Kidney epithelial cell (primary cell): ENCODE measurements around the gene PRRX2. TPM values are rescaled to one million over a fixed set of nuclear protein-coding genes. Genes with fewer than 3 reads are reported as not detected.

Source experiments
- DNase-seq: peaks from one replicate; pipeline ENCODE4 v3.0.0-alpha.2; 2010; ENCODE audit warnings: low read depth
- H3K27me3 ChIP-seq: 2 replicates; pipeline ENCODE4 v1.6.0; 2011; ENCODE audit warnings: low read length; ENCODE audit not compliant: control insufficient read depth, insufficient read depth
- H3K36me3 ChIP-seq: 2 replicates; pipeline ENCODE4 v1.5.1; 2011; ENCODE audit warnings: low read length; ENCODE audit not compliant: control insufficient read depth, insufficient read depth
- H3K4me3 ChIP-seq: 2 replicates; pipeline ENCODE4 v1.5.1; 2011; ENCODE audit warnings: low read depth, mild to moderate bottlenecking, control low read depth, low read length
- total RNA-seq: library from RNA; depleted of rRNA; stranded (reverse); fragments of >200 nt; gene quantifications from 2 replicates; pipeline ENCODE4 v1.2.3, GENCODE V29; 2015
- TF ChIP-seq, protein P1 (sequence below): IDR thresholded peaks from 2 replicates; pipeline ENCODE4 v1.5.1; 2011; ENCODE audit warnings: mild to moderate bottlenecking, moderate library complexity, low read length, control low read depth, inconsistent platforms; ENCODE audit not compliant: insufficient read depth, poor library complexity, severe bottlenecking

PRRX2 gene
- 0.27 TPM in 1 of 2 replicates, not detected in the other for total RNA-seq

DNA sequence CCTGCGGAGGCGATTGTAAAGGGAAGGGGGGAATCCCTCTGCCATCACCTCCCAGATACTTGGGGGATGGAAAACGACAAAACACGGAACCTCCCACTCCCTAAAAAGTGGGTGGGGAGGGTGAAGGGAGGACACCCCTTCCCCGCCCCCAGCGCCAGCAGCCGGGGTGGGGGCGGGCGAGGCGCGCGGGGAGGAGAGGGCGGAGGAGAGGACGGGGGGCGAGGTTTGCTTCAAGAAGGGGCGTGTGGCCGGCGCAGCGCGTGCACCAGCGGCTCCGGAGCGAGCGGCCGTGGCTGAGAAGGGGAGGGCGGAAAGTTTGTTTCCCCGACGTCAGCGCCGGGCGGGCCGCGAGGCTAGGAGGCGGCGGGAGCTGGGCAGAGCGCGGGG is at the start of gene PRRX2:
TSS of gene PRRX2 (plus strand) at position 259 of the 387 bp plus-strand sequence. CDS start 221 bp downstream, outside the sequence.
- H3K4me3 ChIP-seq = peak within 1 kb of the TSS; percentile 18
- no peak for DNase-seq
- TF ChIP-seq, protein P1, sequence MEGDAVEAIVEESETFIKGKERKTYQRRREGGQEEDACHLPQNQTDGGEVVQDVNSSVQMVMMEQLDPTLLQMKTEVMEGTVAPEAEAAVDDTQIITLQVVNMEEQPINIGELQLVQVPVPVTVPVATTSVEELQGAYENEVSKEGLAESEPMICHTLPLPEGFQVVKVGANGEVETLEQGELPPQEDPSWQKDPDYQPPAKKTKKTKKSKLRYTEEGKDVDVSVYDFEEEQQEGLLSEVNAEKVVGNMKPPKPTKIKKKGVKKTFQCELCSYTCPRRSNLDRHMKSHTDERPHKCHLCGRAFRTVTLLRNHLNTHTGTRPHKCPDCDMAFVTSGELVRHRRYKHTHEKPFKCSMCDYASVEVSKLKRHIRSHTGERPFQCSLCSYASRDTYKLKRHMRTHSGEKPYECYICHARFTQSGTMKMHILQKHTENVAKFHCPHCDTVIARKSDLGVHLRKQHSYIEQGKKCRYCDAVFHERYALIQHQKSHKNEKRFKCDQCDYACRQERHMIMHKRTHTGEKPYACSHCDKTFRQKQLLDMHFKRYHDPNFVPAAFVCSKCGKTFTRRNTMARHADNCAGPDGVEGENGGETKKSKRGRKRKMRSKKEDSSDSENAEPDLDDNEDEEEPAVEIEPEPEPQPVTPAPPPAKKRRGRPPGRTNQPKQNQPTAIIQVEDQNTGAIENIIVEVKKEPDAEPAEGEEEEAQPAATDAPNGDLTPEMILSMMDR = no peak
- peaks cover 33% of the 10 kb centered on the region for H3K27me3 ChIP-seq
- H3K36me3 ChIP-seq = no peaks in the 10 kb centered on the region

DNA sequence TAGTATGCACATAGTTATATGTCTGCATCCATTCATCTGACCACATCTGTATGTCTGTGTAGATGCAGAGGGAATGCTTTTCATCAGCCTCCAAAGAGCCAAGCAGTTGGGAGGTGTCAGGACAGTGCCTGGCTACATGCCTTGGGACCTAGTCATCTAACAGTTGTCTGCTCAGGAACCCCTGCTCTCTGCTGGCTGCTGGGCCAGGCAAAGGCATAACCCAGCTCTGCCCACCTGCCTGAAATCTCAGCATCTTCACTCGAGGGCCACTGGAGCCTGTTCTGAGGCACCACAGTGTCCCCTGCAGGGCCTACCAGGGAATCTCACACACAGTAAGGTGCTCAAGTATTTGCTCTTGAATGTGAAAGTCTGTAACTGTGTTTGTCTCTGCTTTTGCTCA is 48.3 kb upstream of the PRRX2 start:
- Histone ChIP-seq H3K36me3 (no peaks in the 10 kb centered on the region), H3K4me3 (no peak overlapping the region), H3K27me3 (no peaks in the 10 kb centered on the region)
- no peak for DNase-seq
- TF ChIP-seq, protein P1 = peak; percentile 84

DNA sequence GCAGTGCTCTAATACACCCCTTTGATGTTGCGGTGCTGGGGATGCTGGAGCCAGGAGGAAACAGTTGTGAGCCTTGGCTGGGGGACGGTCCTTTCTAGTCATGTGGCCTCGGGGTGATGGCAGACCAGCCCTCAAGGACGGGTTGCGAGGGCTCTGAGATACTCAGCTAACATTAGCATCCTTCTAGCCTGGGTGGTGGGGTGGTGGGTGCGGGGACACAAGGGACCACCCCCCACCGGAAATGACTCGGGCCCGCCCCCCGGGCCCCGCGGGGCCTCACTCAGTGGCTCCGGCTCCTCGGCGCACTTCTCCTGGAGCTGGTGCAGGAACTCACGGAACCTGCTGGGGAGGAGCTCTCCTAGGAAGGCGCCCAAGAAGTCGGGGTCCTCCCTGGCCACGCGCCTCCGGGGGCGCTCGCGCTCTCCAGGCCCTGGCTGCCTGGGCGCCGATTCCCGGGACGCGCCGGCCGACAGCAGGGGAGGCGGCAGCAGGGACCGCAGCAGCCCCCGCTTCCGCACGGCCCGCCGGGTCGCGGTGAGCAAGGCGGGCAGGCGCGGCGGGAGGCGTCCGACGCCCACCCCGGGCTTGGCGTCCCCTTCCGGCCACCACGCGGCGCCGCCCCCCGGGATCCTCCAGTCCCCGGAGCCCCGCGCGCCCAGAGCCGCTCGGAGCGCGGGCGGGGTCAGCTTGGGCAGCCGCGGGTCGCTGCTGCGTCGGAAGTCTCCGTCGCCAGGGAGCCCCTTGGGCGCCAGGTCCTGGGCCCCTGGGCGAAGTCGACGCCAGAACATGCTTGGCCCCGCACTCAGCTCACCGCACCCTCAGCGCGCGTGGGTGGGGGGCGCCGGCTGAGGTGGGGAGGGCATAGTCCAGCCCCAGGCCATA is 45.4 kb upstream of the PRRX2 start:
- TF ChIP-seq, protein P1 = peak; percentile 27
- Histone ChIP-seq H3K27me3 (no peaks in the 10 kb centered on the region), H3K4me3 (peak overlapping the region; percentile 40), H3K36me3 (no peaks in the 10 kb centered on the region)
- no peak for DNase-seq

DNA sequence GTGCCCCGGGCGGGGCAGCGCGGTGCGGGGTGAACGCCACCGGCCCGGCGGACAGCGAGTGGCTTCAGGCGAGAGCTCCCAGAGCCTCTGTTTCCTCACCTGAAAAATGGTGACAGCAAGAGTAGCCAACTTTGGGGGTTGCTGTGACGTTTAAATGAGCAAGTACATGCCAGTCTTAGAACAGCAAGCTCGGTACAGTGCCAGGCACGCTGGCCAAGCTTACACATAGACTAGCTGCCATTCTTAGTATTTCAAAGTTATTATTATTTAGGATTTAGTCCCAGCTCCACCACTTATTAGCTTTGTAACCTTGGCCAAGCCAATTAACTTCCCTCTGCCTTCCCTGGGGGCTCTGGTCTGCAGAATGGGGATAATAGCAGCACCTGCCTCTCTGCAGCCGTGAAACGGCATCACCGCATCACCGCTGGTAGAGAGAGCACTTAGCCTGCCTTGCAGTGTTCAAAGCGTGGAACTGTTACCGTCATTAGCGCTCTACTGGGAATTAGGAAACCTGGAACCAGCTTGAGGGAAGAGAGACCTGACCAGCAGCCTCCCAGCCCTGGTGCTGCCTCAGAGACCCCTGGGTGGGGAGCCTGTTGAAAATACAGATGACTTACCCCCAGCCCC is 44.7 kb upstream of the PRRX2 start, which contains the start of gene C9orf50:
TSS of gene C9orf50 (minus strand) at position 433 of the 627 bp plus-strand sequence. CDS start 527 bp downstream, outside the sequence.
- no peaks in the 10 kb centered on the region for H3K36me3 ChIP-seq
- TF ChIP-seq, protein P1 = no peak
- peak within 1 kb of the TSS; percentile 40 for H3K4me3 ChIP-seq
- no peak for DNase-seq
- no peaks in the 10 kb centered on the region for H3K27me3 ChIP-seq

DNA sequence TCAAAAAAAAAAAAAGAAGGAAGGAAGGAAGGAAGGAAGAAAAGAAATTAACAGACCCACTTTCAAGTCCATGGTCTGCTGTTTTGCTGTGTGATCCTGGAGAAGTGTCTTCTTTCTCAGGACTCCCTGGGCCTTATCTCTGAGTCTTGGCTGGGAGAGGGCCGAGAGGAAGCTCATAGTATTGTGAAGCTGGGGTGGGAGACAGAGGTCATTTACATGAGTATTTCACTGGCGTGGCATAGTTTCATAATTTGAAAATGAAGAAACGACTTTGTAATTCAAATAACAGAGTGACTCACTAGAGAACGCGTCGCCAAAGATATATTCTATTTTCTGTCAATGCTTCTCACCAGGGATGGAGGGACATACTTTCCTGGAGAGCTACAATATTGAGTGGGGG is 42.1 kb upstream of the PRRX2 start:
- TF ChIP-seq, protein P1 = no peak
- Histone ChIP-seq H3K27me3 (no peaks in the 10 kb centered on the region), H3K36me3 (no peaks in the 10 kb centered on the region), H3K4me3 (no peak overlapping the region)
- DNase-seq = no peak
